Caco-2 (cell line): Measurements from ENCODE around the gene MAPK12. TPM values are rescaled to one million over a fixed set of nuclear protein-coding genes. Genes with fewer than 3 reads are reported as not detected.
"Not testable (repeated sequence)": the region's sequence is repeated elsewhere in the genome, so short reads cannot be mapped to it uniquely, and the experiment has no call there.

ENCODE experiments used
- BruUV-seq: library from RNA; stranded (reverse); fragments of 400-500 nt; replicated peaks from 2 replicates; lab custom pipeline; 2021; lab: Mats Ljungman, UMichigan
- CTCF ChIA-PET: fragments of 300-600 bp; sonication (Branson Sonifier 250); formaldehyde crosslinking; loops from one replicate; lab custom pipeline; 2022; ENCODE audit warnings: antibody characterized with exemption; lab: Charles Lee
- POLR2A ChIA-PET: fragments of 300-600 bp; sonication (Branson Sonifier 250); formaldehyde crosslinking; loops from one replicate; lab custom pipeline; 2022; ENCODE audit warnings: antibody characterized with exemption; lab: Charles Lee
- DNase-seq, 2 experiments: peaks; one replicate each; pipeline versions ENCODE4 v3.0.0 to v3.0.0-alpha.2; 2020 to 2022
- H3K27me3 ChIP-seq: replicated peaks from 2 replicates; pipeline ENCODE4 v1.6.0; 2011; ENCODE audit warnings: low read length; ENCODE audit not compliant: control insufficient read depth, insufficient read depth
- H3K36me3 ChIP-seq: 2 replicates; pipeline ENCODE4 v1.5.1; 2011; ENCODE audit warnings: low read length; ENCODE audit not compliant: control insufficient read depth, insufficient read depth
- H3K4me1 ChIP-seq: fragments of 250-450 bp; sonication (Bioruptor Pico); 2 replicates; pipeline ENCODE4 v1.5.1; 2020; ENCODE audit warnings: mild to moderate bottlenecking
- H3K4me3 ChIP-seq: 2 replicates; pipeline ENCODE4 v1.5.1; 2011; ENCODE audit warnings: low read depth, mild to moderate bottlenecking, control low read depth, low read length
- H3K9me3 ChIP-seq: fragments of 250-450 bp; sonication (Bioruptor Pico); 2 replicates; pipeline ENCODE4 v1.5.1; 2020; ENCODE audit warnings: mild to moderate bottlenecking, moderate library complexity
- H3K27ac Mint-ChIP-seq: one replicate; pipeline ENCODE4 v1.8.0; 2022; ENCODE audit warnings: mixed read lengths; ENCODE audit not compliant: unreplicated experiment
- H3K27me3 Mint-ChIP-seq: one replicate; pipeline ENCODE4 v1.8.0; 2022; ENCODE audit warnings: mixed read lengths; ENCODE audit not compliant: insufficient read depth, unreplicated experiment
- H3K36me3 Mint-ChIP-seq: one replicate; pipeline ENCODE4 v1.8.0; 2022; ENCODE audit warnings: mild to moderate bottlenecking, mixed read lengths; ENCODE audit not compliant: insufficient read depth, unreplicated experiment
- H3K4me1 Mint-ChIP-seq: one replicate; pipeline ENCODE4 v1.8.0; 2022; ENCODE audit warnings: low read depth, mixed read lengths; ENCODE audit not compliant: unreplicated experiment
- H3K4me3 Mint-ChIP-seq: one replicate; pipeline ENCODE4 v1.8.0; 2022; ENCODE audit warnings: mild to moderate bottlenecking, moderate library complexity, mixed read lengths; ENCODE audit not compliant: unreplicated experiment
- H3K9me3 Mint-ChIP-seq: one replicate; pipeline ENCODE4 v1.8.0; 2022; ENCODE audit warnings: mixed read lengths; ENCODE audit not compliant: unreplicated experiment
- intact Hi-C: fragments of 100-400 bp; cut with micrococcal nuclease; formaldehyde crosslinking; loops from one replicate; pipeline ENCODE4 v1.10.0; 2022; ENCODE audit not compliant: unreplicated experiment
- total RNA-seq: library from RNA; stranded (reverse); gene quantifications from 2 replicates; pipeline ENCODE4 v1.2.3, GENCODE V29; 2022
- TF ChIP-seq, protein P1 (sequence below), 2 experiments: fragments of 200-600 bp in 1 of 2; IDR thresholded peaks; 1 replicate in 1 of 2; 2 replicates in 1 of 2; pipeline versions ENCODE4 v1.5.1 to v1.8.0; 2011 to 2022; ENCODE audit warnings: antibody characterized with exemption in 1 of 2, control low read depth in 1 of 2, inconsistent platforms in 1 of 2, low read depth in 1 of 2, low read length in 1 of 2, mild to moderate bottlenecking in 1 of 2, moderate library complexity in 1 of 2; ENCODE audit not compliant: insufficient read depth in 1 of 2, severe bottlenecking in 1 of 2, unreplicated experiment in 1 of 2

Gene MAPK12
- total RNA-seq, 1 experiment from 2014 or later = 37.4 TPM

DNA sequence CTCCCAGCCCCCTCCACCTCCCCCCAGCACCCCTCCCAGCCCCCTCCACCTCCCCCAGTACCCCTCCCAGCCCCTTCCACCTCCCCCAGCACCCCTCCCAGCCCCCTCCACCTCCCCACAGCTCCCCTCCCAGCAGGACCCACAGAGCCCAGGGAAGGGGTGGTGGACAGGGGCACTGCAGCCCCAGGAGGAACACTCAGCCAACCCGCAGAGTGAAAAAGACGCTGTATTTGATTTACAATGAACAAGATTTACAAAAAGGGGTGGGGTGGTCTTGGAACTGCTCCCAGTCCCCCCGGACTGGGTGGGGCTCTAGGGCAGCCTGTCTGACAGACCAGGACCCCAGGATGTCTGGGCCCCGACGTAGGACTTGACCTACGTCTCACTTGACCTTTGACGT, 13.3 kb upstream of the MAPK12 start:
- Mint-ChIP-seq H3K36me3 (peaks cover 74% of the 10 kb centered on the region), H3K4me1 (no peaks in the 10 kb centered on the region), H3K4me3 (no peak overlapping the region), H3K9me3 (no peaks in the 10 kb centered on the region), H3K27me3 (no peaks in the 10 kb centered on the region), H3K27ac (no peak overlapping the region)
- TF ChIP-seq, protein P1, sequence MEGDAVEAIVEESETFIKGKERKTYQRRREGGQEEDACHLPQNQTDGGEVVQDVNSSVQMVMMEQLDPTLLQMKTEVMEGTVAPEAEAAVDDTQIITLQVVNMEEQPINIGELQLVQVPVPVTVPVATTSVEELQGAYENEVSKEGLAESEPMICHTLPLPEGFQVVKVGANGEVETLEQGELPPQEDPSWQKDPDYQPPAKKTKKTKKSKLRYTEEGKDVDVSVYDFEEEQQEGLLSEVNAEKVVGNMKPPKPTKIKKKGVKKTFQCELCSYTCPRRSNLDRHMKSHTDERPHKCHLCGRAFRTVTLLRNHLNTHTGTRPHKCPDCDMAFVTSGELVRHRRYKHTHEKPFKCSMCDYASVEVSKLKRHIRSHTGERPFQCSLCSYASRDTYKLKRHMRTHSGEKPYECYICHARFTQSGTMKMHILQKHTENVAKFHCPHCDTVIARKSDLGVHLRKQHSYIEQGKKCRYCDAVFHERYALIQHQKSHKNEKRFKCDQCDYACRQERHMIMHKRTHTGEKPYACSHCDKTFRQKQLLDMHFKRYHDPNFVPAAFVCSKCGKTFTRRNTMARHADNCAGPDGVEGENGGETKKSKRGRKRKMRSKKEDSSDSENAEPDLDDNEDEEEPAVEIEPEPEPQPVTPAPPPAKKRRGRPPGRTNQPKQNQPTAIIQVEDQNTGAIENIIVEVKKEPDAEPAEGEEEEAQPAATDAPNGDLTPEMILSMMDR (IDR thresholded peaks at IDR 0.05; ENCODE audit: insufficient read depth in 1 of 2, low read depth in 1 of 2, low read length in 1 of 2, severe bottlenecking in 1 of 2, unreplicated experiment in 1 of 2) = no peak
- BruUV-seq = no TSS peak
- intact Hi-C loops = loop anchor here (5.0 kb wide), 2 partner anchors 53 to 68 kb away; partner anchors contain the start of genes DENND6B and PPP6R2
- H3K36me3 ChIP-seq = peaks cover 8% of the 10 kb centered on the region
- no peak for DNase-seq
- H3K27me3 ChIP-seq = no peaks in the 10 kb centered on the region
- POLR2A ChIA-PET = no interaction called here
- peaks cover 13% of the 10 kb centered on the region for H3K4me1 ChIP-seq
- CTCF ChIA-PET = no interaction called here
- H3K4me3 ChIP-seq = no peak overlapping the region
- no peaks in the 10 kb centered on the region for H3K9me3 ChIP-seq

DNA sequence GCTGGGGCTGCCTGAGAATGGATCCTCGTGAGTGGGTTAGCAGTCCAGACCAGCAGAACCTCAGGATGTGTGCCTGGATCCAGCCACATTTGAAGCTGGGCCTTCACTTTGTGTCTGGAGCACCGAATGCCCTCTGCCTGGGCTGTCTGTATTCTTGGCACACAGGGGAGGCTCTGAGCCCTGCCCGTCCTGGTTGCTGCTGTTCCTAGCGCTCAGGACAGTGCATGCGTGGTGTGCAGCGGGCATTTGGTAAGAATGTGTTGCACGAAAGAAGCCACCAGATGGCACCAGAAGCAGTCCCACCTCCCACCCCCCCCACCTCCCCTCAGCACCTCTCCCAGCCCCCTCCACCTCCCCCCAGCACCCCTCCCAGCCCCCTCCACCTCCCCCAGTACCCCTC, 12.8 kb upstream of the MAPK12 start:
- H3K27me3 Mint-ChIP-seq = no peaks in the 10 kb centered on the region
- peaks cover 69% of the 10 kb centered on the region for H3K36me3 Mint-ChIP-seq
- no peaks in the 10 kb centered on the region for H3K4me1 Mint-ChIP-seq
- H3K27ac Mint-ChIP-seq = peak overlapping the region; percentile 38
- DNase-seq = peak in 1 of 2 experiments; percentile 59
- intact Hi-C loops = loop anchor here (5.0 kb wide), 2 partner anchors 53 to 68 kb away; partner anchors contain the start of genes DENND6B and PPP6R2
- ChIA-PET POLR2A (no interaction called here), CTCF (interaction anchor here (1.0 kb wide), 1 partner anchor 52 kb away, joined by 4 read pairs; the partner anchor contains the start of gene DENND6B)
- no peak overlapping the region for H3K4me3 Mint-ChIP-seq
- no TSS peak for BruUV-seq
- no peaks in the 10 kb centered on the region for H3K9me3 Mint-ChIP-seq
- no peak overlapping the region for H3K4me3 ChIP-seq
- peaks cover 7% of the 10 kb centered on the region for H3K36me3 ChIP-seq
- H3K9me3 ChIP-seq = no peaks in the 10 kb centered on the region
- H3K4me1 ChIP-seq = peaks cover 16% of the 10 kb centered on the region
- H3K27me3 ChIP-seq = no peaks in the 10 kb centered on the region
- TF ChIP-seq, protein P1 (IDR thresholded peaks at IDR 0.05; ENCODE audit: insufficient read depth in 1 of 2, low read depth in 1 of 2, low read length in 1 of 2, severe bottlenecking in 1 of 2, unreplicated experiment in 1 of 2) = peak; percentile 25 to 37

DNA sequence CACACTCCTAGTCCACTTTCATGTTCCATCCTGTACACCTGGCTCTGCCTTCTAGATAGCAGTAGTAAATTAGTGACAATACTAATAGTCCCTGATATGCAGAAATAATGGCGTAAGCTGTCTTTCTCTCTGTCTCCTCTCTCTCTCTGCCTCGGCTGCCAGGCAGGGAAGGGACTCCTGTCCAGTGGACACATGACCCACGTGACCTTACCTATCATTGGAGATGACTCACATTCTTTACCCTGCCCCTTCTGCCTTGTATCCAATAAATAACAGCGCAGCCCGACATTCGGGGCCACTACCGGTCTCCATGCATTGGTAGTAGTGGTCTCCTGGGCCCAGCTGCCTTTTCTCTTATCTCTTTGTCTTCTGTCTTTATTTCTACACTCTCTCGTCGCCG, 12.3 kb upstream of the MAPK12 start:
- H3K4me3 ChIP-seq, H3K9me3 Mint-ChIP-seq, H3K36me3 ChIP-seq, H3K9me3 ChIP-seq, POLR2A ChIA-PET, H3K4me1 Mint-ChIP-seq, H3K4me3 Mint-ChIP-seq, H3K27me3 ChIP-seq, DNase-seq, H3K27me3 Mint-ChIP-seq, BruUV-seq: not testable (repeated sequence)
- Mint-ChIP-seq H3K36me3 (peaks cover 64% of the 10 kb centered on the region), H3K27ac (peak overlapping the region; percentile 38)
- intact Hi-C loops = loop anchor here (5.0 kb wide), 2 partner anchors 54 to 69 kb away; partner anchors contain the start of genes DENND6B and PPP6R2
- H3K4me1 ChIP-seq = peaks cover 16% of the 10 kb centered on the region
- CTCF ChIA-PET = interaction anchor here (0.6 to 1.0 kb wide), 2 partner anchors 9 to 53 kb away, joined by 4 read pairs; partner anchors contain the start of gene DENND6B

DNA sequence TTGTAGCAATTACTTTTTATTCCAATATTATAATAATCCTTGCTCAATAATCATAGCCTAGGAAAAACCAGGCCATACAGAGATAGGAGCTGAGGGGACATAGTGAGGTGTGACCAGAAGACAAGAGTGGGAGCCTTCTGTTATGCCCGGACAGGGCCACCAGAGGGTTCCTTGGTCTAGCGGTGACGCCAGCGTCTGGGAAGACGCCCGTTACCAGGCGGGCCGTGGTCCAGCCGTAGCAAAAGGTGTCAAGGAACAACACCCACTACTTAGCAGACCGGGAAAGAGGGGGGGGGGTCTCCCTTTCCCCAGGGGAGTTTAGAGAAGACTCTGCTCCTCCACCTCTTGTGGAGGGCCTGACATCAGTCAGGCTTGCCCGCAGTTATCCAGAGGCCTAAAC, 11.9 kb upstream of the MAPK12 start:
- H3K27me3 Mint-ChIP-seq, POLR2A ChIA-PET, BruUV-seq, H3K4me3 Mint-ChIP-seq, H3K36me3 ChIP-seq, H3K9me3 Mint-ChIP-seq, H3K27ac Mint-ChIP-seq, DNase-seq, H3K9me3 ChIP-seq, H3K4me3 ChIP-seq, H3K27me3 ChIP-seq, H3K4me1 Mint-ChIP-seq: not testable (repeated sequence)
- CTCF ChIA-PET = interaction anchor here (0.6 to 1.0 kb wide), 2 partner anchors 9 to 53 kb away, joined by 4 read pairs; partner anchors contain the start of gene DENND6B
- intact Hi-C loops = loop anchor here (5.0 kb wide), 2 partner anchors 54 to 69 kb away; partner anchors contain the start of genes DENND6B and PPP6R2
- H3K4me1 ChIP-seq = peaks cover 16% of the 10 kb centered on the region
- peaks cover 60% of the 10 kb centered on the region for H3K36me3 Mint-ChIP-seq
